UCSD-AML1 (cell line): Measurements from ENCODE around the gene ASCC2.
A peak's percentile ranks its signal among the peaks of the same experiment; 100 is the strongest.

Experiments
- DNase-seq: peaks from one replicate; lab custom pipeline; 2025; ENCODE audit not compliant: unreplicated experiment; lab: John Stamatoyannopoulos, UW

Gene ASCC2

GRCh38 chr22:29821291-29822016 is 16.6 kb downstream of the ASCC2 start:
- DNase-seq = peak; percentile 52

- DNase-seq = no peak
Measured at GRCh38 chr22:29820961-29821290, 17.1 kb downstream of the ASCC2 start.

- no peak for DNase-seq
Measured at GRCh38 chr22:29819501-29819900, 18.6 kb downstream of the ASCC2 start.

GRCh38 chr22:29817724-29818123 is 20.4 kb downstream of the ASCC2 start:
- no peak for DNase-seq

- no peak for DNase-seq
Measured at GRCh38 chr22:29816980-29817379, 21.1 kb downstream of the ASCC2 start.

- DNase-seq = no peak
Measured at GRCh38 chr22:29816539-29816938, 21.5 kb downstream of the ASCC2 start.

- DNase-seq = no peak
Measured at GRCh38 chr22:29816128-29816527, 21.9 kb downstream of the ASCC2 start.

GRCh38 chr22:29815580-29815979 is 22.5 kb downstream of the ASCC2 start:
- no peak for DNase-seq

GRCh38 chr22:29814003-29814402 is 24.1 kb downstream of the ASCC2 start:
- no peak for DNase-seq

GRCh38 chr22:29813563-29813962 is 24.5 kb downstream of the ASCC2 start:
- DNase-seq = no peak

GRCh38 chr22:29813126-29813525 is 24.9 kb downstream of the ASCC2 start:
- DNase-seq = no peak

- DNase-seq = no peak
Measured at GRCh38 chr22:29811377-29811776, 26.7 kb downstream of the ASCC2 start.

GRCh38 chr22:29810216-29810615 is 27.9 kb downstream of the ASCC2 start:
- DNase-seq = no peak

- no peak for DNase-seq
Measured at GRCh38 chr22:29806196-29806595, 31.9 kb downstream of the ASCC2 start.

- DNase-seq = no peak
Measured at GRCh38 chr22:29804985-29805384, 33.1 kb downstream of the ASCC2 start.

- DNase-seq = no peak
Measured at GRCh38 chr22:29803190-29803589, 34.9 kb downstream of the ASCC2 start.

GRCh38 chr22:29801796-29802195 is 36.3 kb downstream of the ASCC2 start:
- DNase-seq = no peak

- no peak for DNase-seq
Measured at GRCh38 chr22:29801153-29801552, 36.9 kb downstream of the ASCC2 start.

GRCh38 chr22:29799217-29799680 is 38.8 kb downstream of the ASCC2 start:
- peak; percentile 42 for DNase-seq

- DNase-seq = no peak
Measured at GRCh38 chr22:29798801-29799200, 39.3 kb downstream of the ASCC2 start.

GRCh38 chr22:29798318-29798717 is 39.8 kb downstream of the ASCC2 start:
- no peak for DNase-seq

GRCh38 chr22:29797351-29797750 is 40.7 kb downstream of the ASCC2 start:
- DNase-seq = peak; percentile 18

GRCh38 chr22:29795663-29796062 is 42.4 kb downstream of the ASCC2 start:
- DNase-seq = no peak
